ENCODE results near the gene HSD17B1. TPM values are rescaled to one million over a fixed set of nuclear protein-coding genes. Genes with fewer than 3 reads are reported as not detected.
A peak's percentile ranks its signal among the peaks of the same experiment; 100 is the strongest.

HSD17B1 gene
- total and polyA plus RNA-seq, 7 donors, result 0.16 to 5.3 (median 1.4) TPM

GRCh38 chr17:42521666-42522262 lies 31.0 kb upstream of the HSD17B1 start:
- intact Hi-C loops (cut with DNase I), result no loop called here
- H3K4me1 ChIP-seq, result peaks cover 0 to 75% (median 70%) of the 10 kb centered on the region in 4 donors
- H3K36me3 ChIP-seq, result peaks cover 0 to 4% (median 0%) of the 10 kb centered on the region in 4 donors
- TF ChIP-seq POLR2AphosphoS5 (IDR thresholded peaks at IDR 0.05), result peak in 1 of 4 donors; percentile 30
- TF ChIP-seq, protein P1, sequence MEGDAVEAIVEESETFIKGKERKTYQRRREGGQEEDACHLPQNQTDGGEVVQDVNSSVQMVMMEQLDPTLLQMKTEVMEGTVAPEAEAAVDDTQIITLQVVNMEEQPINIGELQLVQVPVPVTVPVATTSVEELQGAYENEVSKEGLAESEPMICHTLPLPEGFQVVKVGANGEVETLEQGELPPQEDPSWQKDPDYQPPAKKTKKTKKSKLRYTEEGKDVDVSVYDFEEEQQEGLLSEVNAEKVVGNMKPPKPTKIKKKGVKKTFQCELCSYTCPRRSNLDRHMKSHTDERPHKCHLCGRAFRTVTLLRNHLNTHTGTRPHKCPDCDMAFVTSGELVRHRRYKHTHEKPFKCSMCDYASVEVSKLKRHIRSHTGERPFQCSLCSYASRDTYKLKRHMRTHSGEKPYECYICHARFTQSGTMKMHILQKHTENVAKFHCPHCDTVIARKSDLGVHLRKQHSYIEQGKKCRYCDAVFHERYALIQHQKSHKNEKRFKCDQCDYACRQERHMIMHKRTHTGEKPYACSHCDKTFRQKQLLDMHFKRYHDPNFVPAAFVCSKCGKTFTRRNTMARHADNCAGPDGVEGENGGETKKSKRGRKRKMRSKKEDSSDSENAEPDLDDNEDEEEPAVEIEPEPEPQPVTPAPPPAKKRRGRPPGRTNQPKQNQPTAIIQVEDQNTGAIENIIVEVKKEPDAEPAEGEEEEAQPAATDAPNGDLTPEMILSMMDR (IDR thresholded peaks at IDR 0.05), result no peak
- no peak overlapping the region for H3K4me3 ChIP-seq
- H3K9me3 ChIP-seq, result no peaks in the 10 kb centered on the region
- no peaks in the 10 kb centered on the region for H3K27me3 ChIP-seq
- DNase-seq, result peak; percentile 81
- peak overlapping the region; percentile 95 to 98 (median 98) for H3K27ac ChIP-seq
- WGBS, 2 donors, result 78 to 85% methylated on average over 11 of the region's 11 CpGs

DNA sequence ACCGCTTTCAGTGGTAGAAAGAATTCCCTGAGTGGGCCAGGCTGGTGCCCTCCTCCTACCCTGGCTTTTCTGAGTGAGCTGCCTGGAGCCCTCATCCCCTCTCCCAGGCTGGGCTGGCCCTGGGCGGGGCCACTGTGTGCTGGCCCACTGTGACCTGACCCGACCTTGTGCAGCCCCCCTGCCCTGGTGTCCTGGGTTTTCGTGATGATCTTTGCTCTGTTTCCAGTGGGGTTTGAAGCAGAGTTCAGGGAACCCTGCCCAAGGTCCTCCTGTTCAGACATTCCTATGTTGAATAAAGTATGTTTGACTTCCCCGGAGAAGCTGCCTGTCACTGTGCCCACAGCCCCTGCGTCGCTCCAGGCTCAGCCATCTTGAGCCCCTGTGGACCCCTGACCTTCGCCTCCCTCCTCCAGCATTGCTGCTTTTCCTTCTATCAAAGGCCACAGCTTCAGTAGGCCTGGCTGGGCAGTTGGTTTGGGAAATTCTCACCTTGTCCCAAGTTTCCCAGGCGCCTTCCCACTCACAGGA lies 30.4 kb upstream of the HSD17B1 start:
- Histone ChIP-seq H3K36me3 (no peaks in the 10 kb centered on the region), H3K4me3 (no peak overlapping the region), H3K27ac (peak overlapping the region; percentile 95 to 98 (median 98)), H3K4me1 (peaks cover 0 to 75% (median 69%) of the 10 kb centered on the region in 4 donors), H3K27me3 (no peaks in the 10 kb centered on the region), H3K9me3 (no peaks in the 10 kb centered on the region)
- DNase-seq, result no peak
- no peak for TF ChIP-seq EP300 (IDR thresholded peaks at IDR 0.05)
- TF ChIP-seq, protein P1 (IDR thresholded peaks at IDR 0.05), result no peak
- TF ChIP-seq POLR2A (IDR thresholded peaks at IDR 0.05), result no peak
- no peak for TF ChIP-seq POLR2AphosphoS5 (IDR thresholded peaks at IDR 0.05)
- intact Hi-C loops (cut with DNase I), result no loop called here
- 73 to 83% methylated on average over 9 of the region's 9 CpGs for WGBS, 2 donors

- Histone ChIP-seq H3K4me1 (peaks cover 0 to 72% (median 67%) of the 10 kb centered on the region in 4 donors), H3K27ac (peak overlapping the region; percentile 95 to 98 (median 98)), H3K4me3 (no peak overlapping the region), H3K36me3 (no peaks in the 10 kb centered on the region), H3K27me3 (no peaks in the 10 kb centered on the region), H3K9me3 (no peaks in the 10 kb centered on the region)
- TF ChIP-seq POLR2AphosphoS5 (IDR thresholded peaks at IDR 0.05) (no peak), EP300 (IDR thresholded peaks at IDR 0.05) (no peak), POLR2A (IDR thresholded peaks at IDR 0.05) (no peak)
- TF ChIP-seq, protein P1 (IDR thresholded peaks at IDR 0.05), result no peak
- intact Hi-C loops (cut with DNase I), result no loop called here
- no peak for DNase-seq
- 91 to 95% methylated on average over 8 of the region's 8 CpGs for WGBS, 2 donors
These were observed 29.9 kb upstream of the HSD17B1 start for GRCh38 chr17:42522798-42523278.

- intact Hi-C loops (cut with DNase I), result no loop called here
- H3K9me3 ChIP-seq, result no peaks in the 10 kb centered on the region
- H3K27me3 ChIP-seq, result no peaks in the 10 kb centered on the region
- 88 to 90% methylated on average over 2 of the region's 2 CpGs for WGBS, 2 donors
- DNase-seq, result no peak
- H3K4me3 ChIP-seq, result no peak overlapping the region
- TF ChIP-seq POLR2AphosphoS5 (IDR thresholded peaks at IDR 0.05) (no peak), EP300 (IDR thresholded peaks at IDR 0.05) (no peak), POLR2A (IDR thresholded peaks at IDR 0.05) (no peak)
- TF ChIP-seq, protein P1 (IDR thresholded peaks at IDR 0.05), result no peak
- no peaks in the 10 kb centered on the region for H3K36me3 ChIP-seq
- peak overlapping the region in 3 of 4 donors; percentile 95 to 98 (median 98) for H3K27ac ChIP-seq
- H3K4me1 ChIP-seq, result peaks cover 0 to 49% (median 43%) of the 10 kb centered on the region in 4 donors
These were observed 27.5 kb upstream of the HSD17B1 start for GRCh38 chr17:42525221-42525620.

All from sigmoid colon (tissue), 7 donors.